Femur (tissue), 1 donor: Measurements from ENCODE around the gene MAD1L1.

Experiments
- DNase-seq: peaks from one replicate; pipeline ENCODE4 v3.0.0-alpha.2; 2017

The MAD1L1 gene

DNA sequence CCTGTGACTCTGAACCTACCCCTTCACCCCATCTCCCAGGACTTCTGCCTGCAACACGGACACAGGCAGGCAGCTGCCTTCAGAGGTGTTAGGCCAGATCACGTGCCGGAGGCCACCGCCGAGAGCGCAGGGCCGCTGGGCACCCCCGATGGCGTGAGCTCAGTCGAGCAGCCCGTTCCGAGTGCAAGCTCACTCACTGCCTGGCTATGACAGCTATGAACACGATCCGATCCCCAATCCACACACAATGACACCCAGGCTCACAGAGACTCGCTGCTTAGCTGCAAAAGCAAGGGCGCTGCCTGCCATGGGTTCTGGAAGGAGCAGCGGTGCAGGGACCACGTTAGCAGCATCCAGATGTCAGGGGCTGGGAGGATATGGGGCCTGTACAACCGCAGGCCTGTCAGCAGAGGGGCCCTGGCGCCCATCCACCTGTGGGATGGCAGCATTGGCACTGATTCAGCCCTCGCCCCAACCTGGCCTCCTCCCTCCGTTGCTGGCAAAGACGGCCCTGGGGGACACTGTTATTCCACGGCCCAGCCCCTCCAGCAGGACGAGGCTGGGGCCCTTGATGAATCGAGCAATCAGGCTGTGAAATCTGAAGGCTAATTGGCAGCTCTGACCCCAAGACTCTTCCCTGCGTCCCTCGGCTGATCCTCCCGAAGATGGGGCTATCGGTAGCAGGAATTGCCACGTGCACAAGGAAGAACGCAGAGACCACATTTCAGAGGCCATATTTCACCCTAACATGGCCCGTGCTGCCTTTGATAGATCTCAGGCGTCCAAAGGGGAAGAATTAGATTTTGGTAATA is 332.6 kb downstream of the MAD1L1 start:
- DNase-seq, result no peak

DNA sequence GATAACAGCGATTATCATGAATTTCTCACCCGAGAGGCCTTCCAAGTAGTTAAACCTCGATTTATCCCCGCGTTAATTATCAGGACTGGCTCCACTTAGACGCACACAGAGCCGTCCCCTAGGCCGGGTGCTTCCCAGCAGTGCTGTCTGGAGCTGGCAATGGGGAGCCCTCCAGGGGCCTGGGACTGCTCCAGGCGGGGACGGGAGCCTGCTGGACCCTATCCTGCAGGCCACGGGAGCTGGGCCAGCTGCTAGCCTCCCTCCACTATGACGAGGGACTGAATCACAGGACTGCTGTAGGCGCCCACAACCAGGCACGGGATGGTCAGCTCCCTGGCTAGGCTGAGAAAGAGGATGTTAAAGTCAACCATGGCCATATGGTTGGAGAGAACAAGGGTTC is 333.5 kb downstream of the MAD1L1 start:
- no peak for DNase-seq

DNA sequence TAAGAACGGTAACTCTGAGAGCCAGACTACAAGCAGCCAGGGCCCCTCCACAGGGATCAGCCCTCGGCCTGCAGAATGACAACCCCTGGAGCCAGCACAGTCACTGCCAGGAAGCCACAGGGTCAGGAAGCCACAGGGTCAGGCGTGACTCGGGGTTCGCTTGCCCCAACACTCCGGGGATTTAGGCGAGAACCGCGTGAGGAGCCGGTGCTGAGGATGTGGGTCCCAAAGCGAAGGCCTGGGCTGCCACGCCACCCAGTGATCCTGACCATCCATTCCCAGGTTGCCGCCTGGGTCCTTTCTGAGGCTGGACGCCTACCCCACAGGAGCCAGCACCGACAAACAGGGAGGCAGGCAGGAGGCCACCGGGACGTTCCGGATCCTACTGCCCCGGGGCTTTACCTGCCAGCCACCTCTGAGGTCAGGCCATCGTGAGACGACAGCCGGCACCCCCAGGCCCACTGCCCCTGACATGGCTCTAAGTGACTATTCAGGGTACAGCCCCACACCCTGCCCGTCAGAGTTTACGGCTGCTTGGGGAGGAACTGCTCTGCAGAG is 334.0 kb downstream of the MAD1L1 start:
- DNase-seq, result no peak

DNA sequence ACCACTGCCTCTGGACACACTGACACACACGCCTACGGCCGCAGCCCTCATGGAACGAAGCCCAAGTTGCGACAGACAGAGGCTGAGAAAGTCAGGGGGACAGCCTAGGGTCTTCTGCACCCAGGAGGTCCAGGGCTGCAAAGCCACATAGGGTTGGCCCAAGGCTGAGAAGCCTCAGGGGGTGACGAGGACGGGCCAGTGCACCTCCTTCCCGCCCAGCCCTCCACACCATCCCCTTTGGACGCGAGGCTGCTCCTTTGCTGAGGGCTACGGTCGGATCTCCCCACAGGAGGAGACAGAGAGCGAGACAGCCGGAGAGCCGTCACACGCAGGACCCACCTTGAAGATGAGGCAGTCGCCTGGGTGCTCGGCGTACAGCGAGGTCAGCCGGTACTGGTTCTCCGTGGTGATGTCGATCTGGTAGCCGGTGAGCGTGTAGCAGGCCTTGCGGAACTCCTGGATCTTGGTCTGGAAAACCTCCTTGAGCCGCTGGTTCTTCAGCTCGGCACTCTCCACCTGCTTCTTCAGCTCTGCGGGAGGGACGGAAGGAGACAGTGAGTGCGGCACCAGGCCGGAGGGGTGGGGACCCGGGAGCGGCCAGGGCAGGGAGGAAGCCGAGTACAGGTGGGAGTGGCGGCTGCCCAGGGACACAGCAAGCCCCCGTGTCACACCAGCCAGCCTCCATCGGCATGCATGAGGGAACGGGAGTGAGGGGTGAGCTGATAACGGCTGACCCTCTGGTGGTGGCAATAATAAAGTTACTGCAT is 334.7 kb downstream of the MAD1L1 start:
- DNase-seq, result no peak

DNA sequence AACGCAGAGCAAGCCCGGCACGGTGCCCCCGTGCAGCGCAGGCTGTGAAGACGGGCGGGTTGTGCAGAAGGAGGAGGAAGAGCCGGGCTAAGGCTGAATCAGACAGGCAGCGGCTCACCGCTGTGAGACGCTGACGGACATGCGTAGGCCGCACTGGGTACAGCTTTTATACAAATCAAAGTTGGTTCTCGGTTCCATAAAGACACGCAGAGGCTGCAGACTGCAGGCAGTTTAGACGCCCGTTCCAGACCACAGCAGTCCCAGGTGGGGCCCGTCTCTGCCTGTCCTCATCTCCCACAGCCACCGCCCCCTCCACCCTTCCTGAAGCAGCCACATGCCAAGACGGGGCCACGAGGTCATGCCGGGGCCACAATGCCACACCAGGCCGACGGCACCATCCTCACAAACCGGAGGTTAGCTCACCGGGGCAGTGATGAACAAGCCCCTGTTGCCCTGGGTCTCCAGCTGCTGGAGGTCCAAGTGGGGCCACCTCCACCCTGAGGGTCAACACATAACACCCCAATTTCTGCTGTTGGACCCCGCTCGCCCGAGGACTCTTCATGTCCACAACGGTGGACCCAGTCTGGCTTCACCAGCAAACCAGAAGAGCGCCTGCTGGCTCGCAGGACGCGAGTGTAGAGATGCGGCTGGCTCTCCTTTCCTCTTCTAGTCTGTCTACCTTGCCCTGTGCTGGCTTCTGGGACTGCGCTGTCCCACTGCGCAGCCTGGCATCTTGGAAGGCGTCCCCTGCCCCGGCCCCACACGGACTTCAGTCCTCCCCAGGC is 335.5 kb downstream of the MAD1L1 start:
- DNase-seq, result no peak

DNA sequence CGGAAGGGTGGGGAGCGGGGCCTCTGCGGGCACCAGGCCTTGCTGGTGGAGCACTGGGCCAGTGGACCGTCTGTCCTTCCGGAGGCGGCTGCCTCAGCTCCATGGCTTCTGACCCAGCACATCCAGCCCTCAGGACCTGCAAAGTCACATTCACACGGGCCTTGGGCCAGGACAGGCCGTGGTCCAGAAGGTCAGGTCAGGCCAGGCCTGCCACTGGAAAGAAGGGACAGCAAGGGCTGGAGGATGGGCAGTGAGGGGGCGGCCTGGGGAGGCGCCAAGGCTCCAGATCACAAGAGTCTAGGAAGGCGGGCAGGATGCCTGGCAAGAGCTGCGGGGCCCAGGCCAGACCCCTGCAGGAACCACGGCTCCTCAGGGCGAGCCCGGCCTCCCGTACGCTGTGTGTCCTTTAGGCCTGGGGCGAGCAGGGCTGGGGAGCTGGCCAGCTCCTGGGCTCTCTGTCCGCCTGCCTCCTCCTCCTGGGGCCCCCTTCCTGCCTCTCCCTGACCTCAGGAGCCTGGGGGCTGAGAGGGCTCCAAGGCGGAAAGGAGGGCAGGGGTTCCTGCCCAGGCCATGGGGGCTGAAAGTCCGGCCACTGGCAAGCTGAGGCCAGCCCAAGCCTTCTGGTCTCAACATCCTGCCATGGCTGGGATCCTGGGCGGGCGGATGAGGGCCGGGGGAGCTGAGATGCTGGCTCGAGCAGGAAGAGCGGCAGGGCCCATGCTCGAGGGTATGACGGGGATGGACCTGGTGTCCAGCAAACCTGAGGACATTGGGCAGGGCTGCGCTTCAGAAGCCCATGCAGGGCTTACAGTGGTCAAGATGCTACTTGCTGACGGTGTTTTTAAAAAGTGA is 336.9 kb downstream of the MAD1L1 start:
- DNase-seq, result no peak

DNA sequence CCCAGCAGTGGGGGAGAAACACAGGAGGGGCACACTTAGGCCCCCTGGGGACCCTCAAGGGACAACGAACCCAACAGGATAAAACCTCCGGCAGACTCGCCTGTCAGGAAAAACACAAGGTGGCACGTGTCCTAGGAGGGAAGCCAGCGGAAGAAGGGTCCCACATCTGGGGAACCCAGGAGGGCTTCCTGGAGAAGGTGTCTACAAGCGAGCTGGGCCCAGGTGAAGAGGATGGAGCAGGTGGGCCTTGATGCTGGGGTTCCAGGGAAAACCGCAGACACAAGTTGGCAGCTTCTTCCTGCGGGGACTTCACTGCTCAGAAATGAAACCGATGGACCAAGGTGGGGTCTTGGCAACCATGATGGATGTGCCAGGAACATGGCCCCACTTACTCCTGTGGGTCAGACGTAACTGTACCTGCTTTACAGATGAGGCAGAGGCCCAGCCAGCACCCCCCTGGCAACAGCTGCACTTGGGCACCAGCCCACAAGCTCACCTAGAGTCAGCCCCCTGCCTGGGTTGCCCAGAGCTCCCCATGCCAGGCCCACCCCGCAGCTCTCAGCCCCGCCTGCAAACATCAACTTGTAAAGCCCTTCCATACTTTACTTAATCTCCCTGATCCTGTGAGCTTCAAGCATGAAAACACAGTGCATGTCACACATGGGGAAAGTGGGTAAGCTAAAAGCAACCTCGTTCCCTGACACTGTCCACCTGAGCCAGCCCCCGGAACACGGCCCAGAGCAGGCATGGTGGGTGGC is 337.7 kb downstream of the MAD1L1 start:
- DNase-seq, result no peak

DNA sequence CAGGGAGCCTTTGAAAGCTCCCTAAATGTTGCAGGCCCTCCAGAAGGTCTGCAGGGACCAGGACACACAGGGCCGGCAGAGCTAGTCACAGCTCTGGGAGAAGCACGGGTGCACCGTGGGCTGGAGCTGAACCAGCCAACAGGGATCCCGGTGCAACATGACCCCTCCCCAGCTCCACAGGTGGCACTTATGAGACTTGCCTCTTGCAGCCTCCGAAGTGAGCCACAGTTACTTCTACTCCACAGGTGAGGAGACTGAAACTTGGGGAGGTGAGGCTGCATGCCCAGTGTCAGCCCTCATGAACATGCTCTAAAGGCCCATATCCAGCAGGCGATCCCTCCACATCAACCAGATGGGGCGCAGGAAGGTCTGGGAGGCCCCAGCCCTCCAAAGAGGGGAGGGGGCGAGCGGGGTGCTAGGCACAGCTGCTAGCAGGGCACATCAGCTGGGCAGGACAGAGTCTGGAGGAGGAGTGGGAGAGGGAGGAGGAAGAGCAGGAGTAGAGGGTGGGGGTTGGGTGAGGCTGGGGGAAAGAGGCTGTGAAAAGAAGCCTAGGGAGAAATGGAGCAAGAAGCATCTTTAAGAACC is 338.3 kb downstream of the MAD1L1 start:
- no peak for DNase-seq

DNA sequence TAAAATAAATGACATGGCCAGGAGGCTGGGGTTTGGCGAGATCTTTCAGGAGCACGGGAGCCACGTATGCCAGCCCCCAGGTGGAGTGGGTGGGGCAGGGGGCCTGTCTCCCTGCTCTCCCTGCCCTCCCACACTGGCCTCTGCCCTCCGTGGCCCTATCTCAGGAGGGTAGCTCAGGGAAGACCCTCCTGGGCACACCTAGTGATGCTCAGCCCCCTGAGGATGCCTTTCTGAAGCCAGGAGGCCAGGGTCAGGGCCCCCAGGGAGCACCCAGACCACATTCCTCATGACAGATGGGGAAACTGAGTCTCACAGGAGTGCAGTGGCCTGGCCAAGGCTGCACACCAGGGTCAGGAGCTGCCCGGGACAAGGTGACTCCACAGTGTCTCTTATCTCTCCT is 339.3 kb downstream of the MAD1L1 start:
- no peak for DNase-seq

DNA sequence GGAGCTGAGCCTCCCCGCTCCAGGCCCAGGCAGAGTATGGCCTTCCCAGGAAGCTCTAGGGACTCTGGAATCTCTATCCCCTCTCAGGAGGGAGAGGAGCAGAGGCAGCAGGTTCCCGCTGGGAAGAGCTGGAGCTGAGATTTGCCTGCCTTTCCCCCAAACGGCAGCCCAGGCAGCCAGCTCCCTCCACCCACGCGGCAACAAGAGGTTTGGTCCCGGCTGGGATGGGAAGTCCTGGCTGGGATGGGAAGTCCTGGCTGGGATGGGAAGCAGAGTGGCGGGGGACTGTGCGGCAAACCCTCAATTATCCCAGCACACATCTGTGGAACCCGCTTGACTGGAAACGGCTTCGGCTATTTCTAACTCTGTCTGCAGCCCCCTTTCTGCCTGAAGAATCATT is 339.7 kb downstream of the MAD1L1 start:
- peak; percentile 65 for DNase-seq

DNA sequence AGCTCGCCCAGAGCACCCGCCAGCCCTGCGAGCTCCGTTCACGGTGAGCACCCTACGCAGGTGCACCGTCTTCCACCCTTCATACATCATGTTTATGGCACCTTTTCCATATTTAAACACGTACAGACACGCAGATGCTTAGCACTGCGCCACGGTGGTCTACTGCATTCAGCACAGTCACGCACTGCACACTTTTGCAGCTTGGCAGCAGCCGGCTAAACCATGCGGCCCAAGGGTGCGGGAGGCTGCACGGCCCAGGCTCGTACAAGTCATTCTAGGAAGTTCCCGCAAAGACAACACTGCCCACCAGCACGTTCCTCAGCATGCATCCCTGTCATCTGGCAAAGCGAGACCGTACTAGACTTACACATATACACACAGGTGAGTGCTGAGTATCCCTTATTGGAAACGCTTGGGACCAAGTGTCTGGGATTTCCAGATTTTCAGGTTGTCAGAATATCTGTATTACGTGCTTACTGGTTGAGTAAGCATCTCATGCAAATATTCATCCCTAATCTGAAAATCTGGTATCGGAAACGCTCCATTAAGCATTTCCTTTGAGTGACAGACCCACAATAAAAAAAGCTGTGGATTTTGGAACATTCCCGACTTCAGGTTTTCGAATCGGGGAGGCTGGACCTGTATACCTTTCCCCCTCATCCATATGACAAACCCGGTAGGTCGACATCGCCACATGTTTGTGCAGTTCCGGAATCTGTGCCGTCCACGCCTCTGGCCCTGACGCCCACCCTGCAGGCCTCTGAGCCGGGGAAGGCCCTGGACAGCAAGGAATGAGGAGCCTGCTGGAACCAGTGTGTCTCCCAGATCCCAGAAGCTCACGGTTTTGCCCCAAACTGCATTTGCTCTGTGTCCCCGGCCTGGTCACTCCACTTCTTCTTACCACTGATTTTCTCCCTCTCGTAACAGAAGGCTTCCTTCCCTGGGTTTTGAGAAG is 340.5 kb downstream of the MAD1L1 start:
- DNase-seq, result no peak

DNA sequence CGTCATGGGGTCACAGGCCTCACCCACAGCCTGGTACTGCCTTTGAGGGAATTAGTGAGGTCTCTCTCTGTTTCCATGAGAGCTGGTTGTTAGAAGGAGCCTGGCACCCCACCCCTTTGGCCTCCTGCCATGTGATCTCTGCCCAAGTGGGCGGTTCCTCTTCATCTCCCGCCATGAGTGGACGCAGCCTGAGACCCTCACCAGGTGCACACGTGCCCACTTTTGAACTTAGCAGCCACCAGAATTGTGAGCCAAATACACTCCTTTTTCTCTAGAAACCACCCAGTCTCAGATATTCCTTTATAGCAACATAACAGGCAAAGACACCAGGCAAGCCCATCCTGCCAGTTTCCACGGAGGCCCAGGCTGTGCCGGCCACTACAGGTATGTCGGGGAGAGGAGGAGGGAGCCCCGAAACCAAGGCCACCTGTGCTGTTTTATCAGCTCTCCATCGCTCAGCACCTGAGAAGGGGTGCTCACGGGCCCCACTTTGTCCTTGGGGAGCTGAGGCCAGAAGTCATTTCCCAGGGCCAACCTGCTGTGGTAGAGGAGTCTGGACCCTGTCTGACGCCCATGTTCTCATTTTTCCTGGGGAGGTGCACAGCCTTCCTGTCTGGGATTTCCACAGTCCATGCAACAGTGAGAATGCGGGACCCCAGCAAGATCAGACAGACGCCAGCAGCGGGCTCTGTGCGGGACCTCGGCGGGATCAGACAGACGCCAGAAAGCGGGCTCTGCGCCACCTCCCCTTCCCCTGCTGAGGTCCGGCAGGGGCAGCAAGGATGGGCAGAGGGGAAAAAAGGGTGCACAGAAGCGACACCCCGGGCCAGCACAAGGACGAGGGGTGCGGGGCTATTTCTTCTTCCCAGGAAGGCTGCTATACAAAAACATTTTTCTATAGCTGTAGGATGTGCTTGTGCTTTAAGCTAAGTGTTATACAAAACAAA is 342.2 kb downstream of the MAD1L1 start:
- no peak for DNase-seq

DNA sequence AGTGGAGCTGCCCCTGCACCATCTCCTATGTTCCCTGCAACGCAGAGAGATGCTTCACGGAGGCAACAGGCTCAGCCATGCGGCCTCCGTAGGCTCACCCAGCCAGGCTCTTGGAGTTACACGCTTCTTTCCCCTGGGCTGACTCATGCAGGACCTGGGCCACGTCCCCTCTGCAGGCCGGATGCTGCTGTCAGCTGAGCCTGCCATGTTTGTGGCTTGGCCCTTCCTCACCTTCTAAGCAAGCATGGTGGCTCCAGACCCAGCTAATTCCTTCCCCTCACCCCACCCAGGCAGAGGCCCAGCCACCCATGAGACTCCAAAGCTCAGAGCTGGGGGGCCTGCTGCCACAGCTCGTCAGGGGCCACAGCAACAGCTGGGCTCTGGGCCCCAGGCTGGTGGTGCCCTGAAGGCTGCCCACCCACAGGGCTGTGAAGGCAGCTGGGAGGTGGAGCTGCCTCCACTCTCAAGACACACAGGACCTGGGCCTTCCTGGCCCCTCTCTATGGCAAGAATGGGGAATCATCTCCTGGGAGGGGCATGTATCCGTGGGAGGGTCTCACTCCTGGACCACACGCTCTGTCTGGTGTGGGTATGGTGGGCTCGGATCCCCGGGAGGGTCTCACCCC is 343.1 kb downstream of the MAD1L1 start:
- DNase-seq, result no peak

DNA sequence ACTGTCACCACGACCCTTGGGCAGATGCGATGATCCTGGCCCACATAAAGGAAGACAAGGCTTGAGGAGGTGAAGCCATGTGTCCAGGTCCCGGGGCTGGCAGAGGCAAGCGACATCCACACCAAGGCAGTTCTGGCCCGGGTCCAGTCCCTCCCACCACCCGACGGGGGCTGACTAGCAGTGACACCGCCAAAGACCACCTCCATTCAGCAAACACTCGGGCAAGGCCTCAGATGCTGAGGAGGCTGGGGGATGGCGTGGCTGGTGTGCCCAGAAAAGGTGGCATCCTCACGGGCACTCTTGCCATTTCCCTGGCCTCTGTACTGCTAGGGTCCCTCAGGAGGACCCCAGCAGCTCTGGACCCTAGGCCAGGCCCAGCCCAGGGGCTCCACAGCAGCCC is 343.7 kb downstream of the MAD1L1 start:
- DNase-seq, result no peak

DNA sequence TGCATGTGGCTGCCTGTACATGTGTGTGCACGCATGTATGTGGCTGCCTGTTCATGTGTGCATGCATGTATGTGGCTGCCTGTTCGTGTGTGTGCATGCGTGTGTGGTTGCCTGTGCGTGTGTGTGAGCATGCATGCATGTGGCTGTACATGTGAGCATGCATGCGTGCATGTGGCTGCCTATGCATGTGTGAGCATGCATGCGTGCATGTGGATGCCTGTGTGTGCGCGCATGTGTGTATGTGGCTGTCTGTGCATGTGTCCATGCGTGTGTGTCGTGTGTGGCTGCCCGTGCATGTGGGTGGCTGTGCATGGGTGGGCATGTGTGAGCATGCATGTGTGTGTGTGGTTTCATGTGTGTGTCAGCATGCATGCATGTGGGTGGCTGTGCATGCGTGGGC is 344.3 kb downstream of the MAD1L1 start:
- no peak for DNase-seq

DNA sequence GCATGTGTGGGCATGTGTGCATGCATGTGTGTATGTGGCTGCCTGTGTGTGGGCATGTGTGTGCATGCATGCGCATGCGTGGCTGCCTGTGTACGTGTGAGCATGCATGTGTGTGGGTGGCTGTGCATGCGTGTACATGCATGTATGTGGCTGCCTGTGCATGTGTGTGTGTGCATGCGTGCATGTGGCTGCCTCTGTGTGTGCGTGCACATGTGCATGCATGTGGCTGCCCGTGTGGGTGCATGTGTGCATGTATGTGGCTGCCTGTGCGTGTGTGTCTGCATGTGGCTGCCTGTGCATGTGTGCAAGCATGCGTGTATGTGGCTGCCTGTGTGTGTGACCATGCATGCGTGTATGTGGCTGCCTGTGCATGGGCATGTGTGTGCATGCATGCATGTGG is 345.5 kb downstream of the MAD1L1 start:
- no peak for DNase-seq

DNA sequence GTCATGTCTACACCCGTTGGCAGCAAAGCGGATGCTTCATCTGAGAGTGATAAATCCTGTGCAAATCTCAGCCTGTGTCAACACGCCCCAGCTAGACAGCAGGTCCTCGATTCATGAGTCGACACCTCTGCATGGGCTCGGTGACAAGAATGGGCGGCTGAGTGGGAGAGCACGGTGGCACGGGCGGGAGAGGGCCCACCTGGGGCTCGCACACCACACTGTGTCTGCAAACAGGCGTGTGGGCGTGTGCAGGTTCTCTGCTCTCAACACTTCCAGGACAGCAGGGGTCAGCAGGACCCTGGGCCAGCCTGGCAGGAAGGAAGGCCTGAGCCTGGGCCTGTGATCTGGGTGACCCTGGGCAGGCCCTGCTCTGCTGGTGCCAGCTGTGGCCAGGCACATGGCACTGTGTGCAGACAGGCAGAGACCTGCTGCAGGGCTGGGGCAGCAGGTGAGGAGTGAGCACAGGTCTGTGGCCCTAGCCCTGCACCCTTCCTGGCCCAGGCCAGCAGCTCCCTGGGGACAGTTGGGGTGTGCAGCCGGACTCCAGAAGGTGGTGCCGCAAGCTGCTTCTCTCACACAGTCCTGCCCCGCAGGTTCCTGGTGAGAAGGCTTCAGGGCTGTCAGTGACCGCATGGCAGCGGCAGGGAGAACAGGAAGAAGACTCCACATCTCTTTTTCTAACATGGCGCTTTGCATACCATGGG is 346.2 kb downstream of the MAD1L1 start:
- no peak for DNase-seq
